GM18873 (cell line): Measurements from ENCODE around the gene CFAP299.
A peak's percentile ranks its signal among the peaks of the same experiment; 100 is the strongest.

Experiments used
- ATAC-seq: cut with Tn5 transposase; IDR thresholded peaks from one replicate; pipeline ENCODE4 v1.9.1; 2021; ENCODE audit warnings: mild to moderate bottlenecking, moderate library complexity, moderate number of reproducible peaks; ENCODE audit not compliant: unreplicated experiment, low FRiP score

CFAP299 gene

GRCh38 chr4:80897537-80898303, 562.2 kb downstream of the CFAP299 start:
- peak; percentile 62 for ATAC-seq

- ATAC-seq = no peak
These were observed 565.4 kb downstream of the CFAP299 start for GRCh38 chr4:80900908-80901307.

- no peak for ATAC-seq
These were observed 567.5 kb downstream of the CFAP299 start for GRCh38 chr4:80903020-80903419.

- ATAC-seq = no peak
These were observed 574.4 kb downstream of the CFAP299 start for GRCh38 chr4:80909938-80910337.

- no peak for ATAC-seq
These were observed 575.9 kb downstream of the CFAP299 start for GRCh38 chr4:80911458-80911857.

- no peak for ATAC-seq
These were observed 576.8 kb downstream of the CFAP299 start for GRCh38 chr4:80912350-80912749.

- no peak for ATAC-seq
These were observed 577.9 kb downstream of the CFAP299 start for GRCh38 chr4:80913381-80913780.

- ATAC-seq = no peak
These were observed 581.2 kb downstream of the CFAP299 start for GRCh38 chr4:80916770-80917169.

GRCh38 chr4:80918004-80918403, 582.5 kb downstream of the CFAP299 start:
- ATAC-seq = no peak

- no peak for ATAC-seq
These were observed 585.9 kb downstream of the CFAP299 start for GRCh38 chr4:80921441-80921840.

GRCh38 chr4:80922941-80923340, 587.4 kb downstream of the CFAP299 start:
- no peak for ATAC-seq

GRCh38 chr4:80925293-80925692, 589.8 kb downstream of the CFAP299 start:
- ATAC-seq = no peak

- no peak for ATAC-seq
These were observed 590.9 kb downstream of the CFAP299 start for GRCh38 chr4:80926446-80926845.

- no peak for ATAC-seq
These were observed 591.4 kb downstream of the CFAP299 start for GRCh38 chr4:80926891-80927290.

GRCh38 chr4:80927420-80927819, 591.9 kb downstream of the CFAP299 start:
- no peak for ATAC-seq

- no peak for ATAC-seq
These were observed 596.1 kb downstream of the CFAP299 start for GRCh38 chr4:80931631-80932081.

- no peak for ATAC-seq
These were observed 612.6 kb downstream of the CFAP299 start for GRCh38 chr4:80948141-80948540.

GRCh38 chr4:80948995-80949394, 613.5 kb downstream of the CFAP299 start:
- ATAC-seq = no peak

GRCh38 chr4:80956421-80956820, 620.9 kb downstream of the CFAP299 start:
- ATAC-seq = no peak

GRCh38 chr4:80963051-80963450, 627.5 kb downstream of the CFAP299 start:
- ATAC-seq = no peak

GRCh38 chr4:80967346-80967745, 631.8 kb downstream of the CFAP299 start:
- ATAC-seq = no peak

- no peak for ATAC-seq
These were observed 644.7 kb downstream of the CFAP299 start for GRCh38 chr4:80980239-80980638.
